Stimulated activated naive CD4-positive, alpha-beta T cell (primary cell): Measurements from ENCODE around the gene MYCBP.
"Not testable (repeated sequence)": the region's sequence is repeated elsewhere in the genome, so short reads cannot be mapped to it uniquely, and the experiment has no call there.

Experiments
- DNase-seq, 6 experiments: peaks; one replicate each; lab custom pipeline; 2025; lab: John Stamatoyannopoulos, UW

MYCBP gene

DNA sequence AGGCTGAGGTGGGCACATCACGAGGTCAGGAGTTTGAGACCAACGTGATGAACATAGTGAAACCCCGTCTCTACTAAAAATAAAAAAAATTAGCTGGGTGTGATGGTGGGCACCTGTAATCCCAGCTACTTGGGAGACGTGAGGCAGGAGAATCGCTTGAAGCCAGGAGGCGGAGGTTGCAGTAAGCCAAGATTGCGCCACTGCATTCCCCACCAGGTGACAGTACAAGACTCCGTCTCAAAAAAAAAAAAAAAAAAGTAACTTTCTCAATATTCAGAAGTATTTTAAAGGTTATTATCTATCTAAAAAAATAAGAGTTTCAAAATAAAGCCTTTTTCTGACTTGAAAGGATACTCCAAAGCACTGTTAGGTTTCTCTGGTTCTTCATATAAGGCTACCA is 5.9 kb downstream of the MYCBP start:
- no peak for DNase-seq

DNA sequence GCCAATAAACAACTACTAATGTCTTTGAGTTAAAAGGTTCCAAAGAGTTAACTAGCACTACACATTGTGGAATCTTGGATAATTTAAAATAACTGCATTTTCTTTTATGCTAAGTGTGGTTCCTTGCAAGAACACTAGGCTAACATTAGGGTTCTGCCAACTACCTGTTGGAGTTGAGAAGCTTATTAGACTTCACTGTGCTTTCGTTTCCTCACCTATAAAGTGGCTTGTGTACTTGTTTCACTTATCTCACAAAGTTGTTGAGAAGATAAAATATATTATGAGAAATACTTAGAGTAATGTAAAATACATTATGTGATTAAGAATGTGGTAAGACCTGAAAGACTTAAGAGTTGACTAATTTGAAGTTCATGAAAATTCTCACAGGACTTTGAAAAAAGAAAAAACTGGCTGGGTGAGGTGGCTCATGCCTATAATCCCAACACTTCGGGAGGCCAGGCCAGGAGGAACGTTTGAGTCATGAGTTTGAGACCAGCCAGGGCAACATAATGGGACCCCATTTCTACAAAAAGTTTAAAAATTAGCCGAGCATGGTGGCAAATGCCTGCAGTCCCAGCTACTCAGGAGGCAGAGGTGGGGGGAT is 7.9 kb downstream of the MYCBP start:
- DNase-seq = no peak

DNA sequence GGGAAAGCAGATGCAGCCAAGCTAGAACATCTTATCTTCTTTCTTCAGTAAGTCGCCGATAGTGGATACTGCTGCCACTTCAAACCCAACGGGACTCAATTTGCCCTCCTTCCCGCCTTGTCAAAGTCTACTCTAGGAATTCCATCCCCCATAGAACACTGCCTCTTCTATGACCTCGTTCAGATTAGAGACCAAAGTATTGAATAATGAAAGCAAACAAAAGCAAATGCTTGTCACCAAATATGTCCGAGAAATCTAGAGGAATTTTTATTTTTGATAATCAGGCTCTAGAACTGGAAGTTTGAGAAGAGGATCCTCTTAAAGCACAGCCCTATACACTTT is 12.7 kb downstream of the MYCBP start:
- DNase-seq = no peak

DNA sequence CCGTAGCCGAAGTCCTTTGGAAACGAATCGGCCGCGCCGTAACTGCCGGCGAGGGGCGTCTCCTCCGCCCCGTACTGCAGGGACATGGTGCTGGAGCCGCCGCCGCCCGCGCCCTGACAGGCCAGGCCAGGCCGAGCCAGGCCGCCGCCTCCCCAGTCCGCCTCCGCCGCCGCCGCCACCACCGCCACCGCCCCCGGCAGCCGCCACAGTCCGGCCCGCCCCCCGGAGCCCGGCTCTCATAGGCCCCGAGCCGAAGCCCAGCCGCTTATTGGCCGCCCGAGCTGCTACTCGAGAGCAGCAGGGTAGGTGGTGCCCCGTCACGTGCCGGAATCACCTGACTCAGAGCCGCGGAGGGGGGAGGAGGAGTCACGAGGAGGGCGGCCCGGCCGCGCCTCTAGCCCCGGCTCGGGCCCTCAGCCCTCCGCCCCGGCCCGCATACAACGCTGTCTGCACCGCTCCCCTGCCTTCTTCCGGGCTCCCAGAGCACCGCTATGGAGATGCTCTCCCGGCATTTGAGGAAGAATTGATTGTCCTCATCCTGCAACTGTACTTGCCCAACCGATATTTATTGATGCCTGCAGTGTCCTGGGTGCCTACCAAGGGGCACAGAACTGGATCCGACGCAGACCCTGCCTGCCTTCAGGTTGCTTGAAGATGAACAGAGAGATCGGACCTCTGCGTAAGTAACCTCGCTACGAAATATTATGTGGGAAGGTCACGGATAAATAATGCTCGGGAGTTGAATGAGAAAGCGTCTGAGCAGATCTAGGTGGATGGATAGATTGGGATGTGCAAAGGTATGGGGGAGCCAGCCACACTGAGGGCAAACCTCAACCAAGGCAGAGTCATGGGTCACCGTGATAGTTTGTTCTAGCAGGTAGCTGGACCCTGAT is 13.3 kb downstream of the MYCBP start, which contains the start of gene RRAGC:
Gene RRAGC (minus strand): TSS at position 212 of the 893 bp plus-strand sequence. CDS start 126 bp downstream, at position 86.
- DNase-seq = peak; percentile 93 to 98 (median 94)

DNA sequence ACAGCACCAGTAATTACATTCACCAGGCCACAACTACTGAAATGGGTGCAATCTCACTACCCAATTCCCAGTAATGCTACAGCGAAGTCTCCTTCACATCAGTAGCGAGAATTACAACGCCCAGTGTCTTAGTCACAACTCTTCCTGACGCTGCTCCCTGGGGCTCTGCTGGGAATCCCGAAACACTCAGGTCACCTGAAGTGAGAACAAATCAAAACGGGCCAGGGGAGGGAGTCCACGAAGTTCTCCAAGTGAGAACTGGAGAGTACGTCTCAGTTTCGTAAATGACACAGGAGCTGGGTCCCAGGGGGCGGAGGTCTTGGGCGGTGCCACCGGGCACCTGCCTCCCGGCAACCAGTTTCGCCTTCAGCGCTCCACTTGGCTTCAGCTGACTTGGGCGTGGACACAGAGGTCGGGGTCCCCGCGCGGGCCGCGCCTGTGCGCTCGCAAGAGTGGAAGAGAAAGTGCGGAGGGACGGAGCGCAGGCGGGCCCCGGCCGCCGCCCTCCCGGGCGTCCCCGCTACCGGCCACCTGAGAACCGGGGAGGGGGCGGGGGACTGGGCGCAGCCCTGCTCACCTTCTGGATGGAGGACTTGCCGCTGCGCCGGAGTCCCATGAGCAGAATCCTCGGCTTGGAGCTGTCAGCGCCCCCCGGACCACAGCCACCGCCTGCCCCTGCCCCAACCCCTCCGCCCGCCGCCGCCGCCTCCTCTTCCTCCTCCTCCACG is 14.2 kb downstream of the MYCBP start:
- peak in 3 of 6 experiments; percentile 24 to 47 (median 34) for DNase-seq

DNA sequence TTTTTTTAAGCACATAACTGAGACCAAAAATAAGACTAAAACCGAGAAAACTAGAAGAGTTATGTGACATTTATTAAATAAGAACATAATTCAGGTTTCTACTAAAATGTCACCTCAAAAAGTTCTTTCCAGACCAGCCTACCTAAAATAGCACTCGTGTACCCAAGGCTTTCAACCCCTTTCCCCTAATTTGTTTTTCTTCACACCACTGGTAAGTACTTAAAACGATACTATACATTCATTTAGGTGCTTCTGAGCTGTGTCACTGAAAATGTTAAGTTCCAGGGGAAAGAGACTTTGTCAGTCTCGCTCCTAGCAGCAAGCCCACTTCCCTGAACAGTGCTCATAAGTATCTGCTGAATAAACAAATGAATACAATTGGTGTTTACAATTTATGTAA is 20.4 kb downstream of the MYCBP start:
- no peak for DNase-seq

DNA sequence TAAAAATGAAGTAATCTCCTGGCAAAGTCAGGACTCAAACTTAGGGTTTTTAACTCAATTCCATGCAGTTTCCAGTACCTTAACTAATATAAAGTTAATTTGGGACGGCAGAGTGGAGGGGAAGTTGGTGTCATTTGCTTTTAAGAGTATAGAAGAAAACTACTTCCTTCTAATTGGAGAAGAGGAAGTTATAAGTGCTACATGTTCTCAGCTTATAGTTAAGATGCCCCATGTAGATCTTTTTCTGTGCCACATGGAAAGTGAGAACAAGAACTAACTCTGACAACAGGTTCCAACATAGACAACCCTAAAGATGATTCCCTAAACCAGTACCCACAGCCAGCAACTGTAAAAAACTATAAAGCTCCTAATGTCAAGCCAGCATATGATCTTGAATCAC is 25.1 kb downstream of the MYCBP start:
- DNase-seq = no peak

DNA sequence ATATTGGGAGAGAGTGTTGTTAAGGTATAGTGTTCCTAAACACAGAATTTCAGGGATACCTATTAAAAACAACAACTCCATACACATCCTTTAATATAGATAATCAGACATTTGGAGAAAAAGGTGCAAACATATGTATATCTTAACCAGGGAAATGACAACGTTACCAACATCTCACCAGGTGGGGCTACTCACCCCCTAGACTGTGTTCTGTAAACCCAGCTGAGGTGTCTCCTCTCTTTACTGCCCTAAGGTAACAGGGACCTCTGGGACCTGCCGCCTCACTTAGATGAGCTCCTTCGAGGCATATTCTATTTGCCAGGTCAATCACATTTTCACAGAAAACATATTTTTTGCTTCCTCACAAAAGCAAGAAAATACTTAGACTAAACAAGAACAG is 26.9 kb downstream of the MYCBP start:
- no peak for DNase-seq

DNA sequence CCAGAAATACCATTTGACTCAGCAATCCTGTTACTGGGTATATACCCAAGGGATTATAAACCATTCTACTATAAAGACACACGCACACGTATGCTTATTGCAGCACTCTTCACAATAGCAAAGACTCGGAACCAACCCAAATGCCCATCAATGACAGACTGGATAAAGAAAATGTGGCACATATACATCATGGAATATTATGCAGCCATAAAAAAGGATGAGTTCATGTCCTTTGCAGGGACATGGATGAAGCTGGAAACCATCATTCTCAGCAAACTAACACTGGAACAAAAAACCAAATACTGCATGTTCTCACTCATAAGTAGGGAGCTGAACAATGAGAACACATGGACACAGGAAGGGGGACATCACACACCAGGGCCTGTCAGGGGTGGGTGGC is 28.1 kb downstream of the MYCBP start:
- not testable (repeated sequence) for DNase-seq

DNA sequence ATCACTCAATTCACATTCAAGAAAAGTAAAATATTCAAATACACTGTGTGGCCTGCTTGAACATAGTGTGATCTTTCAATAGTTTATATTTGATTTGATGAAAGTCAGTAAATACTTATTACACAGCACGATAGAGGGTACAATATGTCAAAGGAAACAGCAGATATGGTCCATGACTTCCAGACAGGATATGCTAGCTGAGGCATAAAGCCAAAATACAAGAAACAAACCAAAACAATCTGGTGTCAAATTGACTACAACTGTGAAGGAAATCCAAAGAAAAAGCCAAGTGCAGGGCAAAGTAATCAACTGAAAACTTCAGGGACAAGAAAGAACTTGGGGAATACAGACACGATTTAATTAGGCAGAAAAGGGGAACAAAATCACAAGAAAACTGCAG is 32.9 kb downstream of the MYCBP start:
- DNase-seq = no peak

DNA sequence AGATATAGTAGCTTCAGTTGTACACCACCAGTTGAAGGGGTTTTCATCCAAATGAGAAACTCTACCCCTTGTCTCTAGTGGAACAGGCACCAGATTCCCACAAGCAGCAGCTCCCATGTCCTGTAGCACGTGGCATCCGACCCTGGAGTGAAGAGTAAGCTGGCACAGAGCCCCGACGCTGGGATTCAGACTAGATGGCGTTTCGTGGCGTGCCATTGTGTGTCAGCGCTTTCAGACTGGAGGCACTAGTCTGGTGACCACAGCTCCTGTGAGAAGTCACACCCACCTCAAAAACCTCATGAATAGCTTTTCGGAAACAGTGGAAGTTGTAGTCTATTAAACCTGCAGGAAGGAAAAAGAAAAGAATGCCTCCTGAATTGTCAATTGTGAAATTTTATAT is 33.8 kb downstream of the MYCBP start:
- no peak for DNase-seq

DNA sequence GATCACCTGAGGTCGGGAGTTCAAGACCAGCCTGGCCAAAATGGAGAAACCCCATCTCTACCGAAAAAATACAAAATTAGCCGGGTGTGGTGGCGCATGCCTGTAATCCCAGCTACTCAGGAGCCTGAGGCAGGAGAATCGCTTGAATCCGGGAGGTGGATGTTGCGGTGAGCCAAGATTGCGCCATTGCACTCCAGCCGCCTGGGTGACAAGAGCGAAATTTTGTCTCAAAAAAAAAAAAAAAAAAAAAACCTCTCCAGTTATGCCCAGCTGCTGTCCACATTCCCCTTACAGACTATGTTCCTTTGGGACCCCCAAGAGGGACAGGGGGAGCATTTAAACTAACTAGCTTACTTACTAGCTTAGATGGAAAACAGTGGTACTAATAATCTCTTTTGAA is 36.8 kb downstream of the MYCBP start:
- not testable (repeated sequence) for DNase-seq

DNA sequence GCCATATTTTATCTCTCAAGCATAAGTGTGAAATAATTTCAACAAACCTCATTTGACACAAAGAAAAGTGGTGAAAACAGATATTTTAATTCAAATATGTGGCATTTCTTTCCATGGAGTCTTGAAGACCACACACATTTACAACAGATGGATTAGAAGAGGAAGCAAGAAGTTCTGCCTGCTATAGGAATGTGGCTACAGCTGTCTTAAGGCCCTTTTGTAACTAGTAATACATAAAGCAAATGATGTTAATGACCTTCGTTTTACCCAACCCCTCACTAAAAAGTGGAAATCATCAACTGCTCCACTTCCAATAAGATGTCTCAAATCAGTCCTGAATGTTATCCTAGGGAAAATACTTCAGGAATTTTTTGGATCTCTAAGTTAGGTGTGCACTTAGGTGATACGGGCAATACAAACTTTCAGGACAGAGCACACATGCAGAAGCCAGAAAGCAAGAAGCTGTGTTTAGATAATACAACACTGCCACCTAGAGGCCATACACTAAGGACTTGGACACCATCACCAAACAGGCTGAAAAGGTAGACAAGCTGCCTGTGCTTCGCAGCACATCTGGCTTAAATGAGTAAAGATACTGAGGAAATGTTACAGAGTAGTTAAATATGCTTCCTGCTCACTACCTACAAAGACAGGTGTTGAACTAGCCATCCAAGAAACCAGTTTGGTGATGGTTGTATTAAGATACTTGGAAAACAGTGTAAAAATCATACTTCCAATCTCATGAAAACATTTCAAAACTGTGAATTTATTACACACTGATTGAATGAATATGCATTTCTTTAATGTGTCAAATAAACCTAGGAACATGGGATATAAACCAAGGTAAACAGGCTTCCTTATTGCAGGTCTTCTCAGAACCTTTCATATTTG is 38.0 kb downstream of the MYCBP start:
- DNase-seq = peak in 5 of 6 experiments; percentile 24 to 78 (median 60)

DNA sequence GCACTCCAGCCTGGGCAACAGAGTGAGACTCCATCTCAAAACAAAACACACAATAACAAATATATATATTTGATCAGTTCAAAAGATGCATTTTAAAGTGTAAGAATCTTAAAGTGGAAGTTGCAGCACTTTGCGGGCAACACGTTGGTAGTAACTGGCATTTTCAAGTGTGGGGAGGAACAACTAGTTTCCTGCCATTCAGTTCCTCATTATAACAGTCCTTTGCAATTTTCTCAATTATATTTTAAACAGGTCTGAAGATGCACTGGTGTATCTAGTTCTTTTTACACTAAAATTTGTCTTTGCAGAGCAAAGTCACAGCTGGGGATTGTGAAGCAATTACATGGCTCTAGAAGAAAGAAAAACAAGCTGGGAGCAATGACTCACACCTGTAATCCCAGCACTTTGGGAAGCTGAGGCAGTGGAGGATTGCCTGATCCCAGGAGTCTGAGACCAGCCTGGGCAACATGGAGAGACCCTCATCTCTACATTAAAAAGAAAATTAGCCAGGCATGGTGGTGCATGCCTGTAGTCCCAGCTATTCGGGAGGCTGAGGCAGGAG is 38.8 kb downstream of the MYCBP start:
- no peak for DNase-seq

DNA sequence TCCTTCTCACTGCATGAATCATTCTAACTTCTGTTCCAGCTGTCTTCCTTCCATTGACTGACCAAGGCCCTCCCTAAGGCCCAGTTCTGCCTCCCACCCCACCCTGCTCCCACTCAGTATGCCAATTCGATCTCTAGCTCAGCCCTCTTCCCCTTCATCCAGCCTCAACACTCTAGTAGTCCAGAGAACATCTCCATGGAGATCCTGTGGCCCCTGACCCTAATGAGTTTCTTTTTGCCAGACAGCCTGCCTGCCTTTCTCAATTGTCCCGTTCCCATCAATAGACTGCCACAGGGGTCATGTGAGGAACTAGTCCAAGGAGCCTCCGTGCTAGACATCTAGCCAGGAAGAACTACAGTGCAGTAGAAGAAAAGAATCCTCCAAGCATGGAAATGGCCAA is 40.0 kb downstream of the MYCBP start:
- no peak for DNase-seq

DNA sequence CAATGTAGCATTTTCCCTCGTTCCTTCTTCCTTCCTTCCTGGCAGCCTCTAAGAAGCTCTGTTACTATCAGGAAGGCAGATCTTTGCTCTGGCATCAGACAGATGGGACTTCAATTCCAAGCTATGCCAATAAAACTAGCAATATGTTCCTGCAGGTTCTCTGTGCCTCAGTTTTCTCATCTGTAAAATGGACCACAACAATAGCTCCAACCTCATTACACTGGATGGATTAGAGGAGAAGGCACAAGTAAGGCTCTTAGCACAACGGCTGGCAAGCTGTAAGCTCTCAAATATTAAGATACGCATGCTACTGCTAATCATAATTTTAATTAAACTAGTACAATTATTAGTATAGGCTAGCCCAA is 40.8 kb downstream of the MYCBP start:
- DNase-seq = no peak

DNA sequence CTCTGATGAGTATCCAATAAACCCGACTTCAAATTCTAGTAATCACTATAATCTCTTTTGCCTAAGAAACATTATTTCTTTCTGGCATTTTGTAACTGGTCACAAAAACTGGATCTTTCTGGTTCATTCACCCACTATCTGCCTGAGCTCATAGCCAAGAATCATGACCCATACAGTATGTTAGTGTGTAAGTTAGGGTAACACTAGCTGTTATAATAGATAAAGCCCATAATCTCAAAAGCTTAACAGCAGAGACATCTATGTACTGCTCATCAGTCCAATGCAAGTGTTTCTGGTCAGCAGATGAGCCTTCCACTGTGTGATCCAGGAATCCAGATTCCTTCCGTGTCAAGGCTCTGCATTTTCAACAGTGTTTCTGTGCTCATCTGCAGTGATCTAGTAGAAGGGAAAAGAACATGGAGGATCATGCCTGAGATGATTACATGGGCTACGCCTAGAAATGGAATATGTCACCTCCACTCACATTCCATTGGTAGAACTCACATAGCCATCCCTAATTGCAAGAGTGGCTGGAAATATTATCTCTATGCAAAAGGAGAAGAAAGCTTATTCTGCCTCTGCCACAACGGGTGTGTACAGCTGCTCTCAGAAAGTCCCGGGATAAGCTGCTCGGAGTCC is 41.3 kb downstream of the MYCBP start:
- DNase-seq = no peak

DNA sequence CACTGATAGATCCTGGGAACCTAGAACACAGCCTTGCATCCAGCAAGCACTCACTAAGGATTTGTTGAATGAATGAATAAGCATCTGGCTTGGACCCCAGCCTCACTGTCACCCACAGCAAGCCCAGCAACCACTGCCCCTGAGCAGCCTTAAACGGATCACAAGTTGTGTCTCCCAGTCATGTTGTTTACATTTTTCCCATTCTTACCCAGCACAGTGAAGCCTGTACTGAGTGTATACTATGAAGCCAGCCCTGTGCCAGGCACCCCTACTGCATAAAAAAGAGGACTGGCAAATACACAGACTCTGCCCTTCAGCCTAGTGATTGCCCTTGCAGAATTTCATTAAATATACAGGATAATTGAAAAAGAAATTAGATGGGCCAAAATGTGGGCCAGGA is 43.8 kb downstream of the MYCBP start:
- DNase-seq = no peak

DNA sequence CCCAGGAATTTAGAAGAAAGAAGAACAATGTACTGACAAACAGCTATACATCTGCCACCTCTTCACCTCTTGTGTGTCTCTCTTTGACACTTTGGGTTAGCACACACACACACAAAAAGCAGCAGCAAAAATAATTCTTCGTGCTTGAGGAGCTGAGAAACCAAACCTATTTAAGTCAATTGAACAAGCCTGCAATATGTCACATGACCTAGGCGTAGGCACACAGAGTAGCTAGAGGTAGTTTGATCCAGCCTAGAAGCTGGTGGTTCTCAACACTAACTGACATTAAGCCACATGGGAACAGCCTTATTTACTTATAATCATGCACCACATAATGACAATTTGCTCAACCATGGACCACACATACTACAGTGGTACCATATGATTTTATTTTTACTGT is 45.8 kb downstream of the MYCBP start:
- no peak for DNase-seq

DNA sequence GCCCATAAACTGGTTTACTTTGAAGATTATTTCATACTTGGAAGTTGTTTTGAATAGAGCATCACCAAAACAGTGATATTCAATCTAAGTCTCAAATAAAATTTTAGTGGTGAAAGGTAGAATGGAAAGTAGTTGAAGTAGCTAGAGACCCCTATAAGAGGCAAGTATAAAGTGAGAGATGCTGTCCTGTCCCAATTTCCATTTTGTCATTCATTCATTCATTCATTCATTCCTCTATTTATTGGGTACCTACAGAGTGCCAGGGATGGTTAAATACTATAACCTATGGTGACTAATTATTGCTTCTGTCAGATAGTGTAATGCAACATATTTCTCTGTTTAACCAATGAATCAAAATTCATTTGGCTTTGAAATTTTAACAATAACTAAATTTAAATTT is 46.3 kb downstream of the MYCBP start:
- no peak for DNase-seq

DNA sequence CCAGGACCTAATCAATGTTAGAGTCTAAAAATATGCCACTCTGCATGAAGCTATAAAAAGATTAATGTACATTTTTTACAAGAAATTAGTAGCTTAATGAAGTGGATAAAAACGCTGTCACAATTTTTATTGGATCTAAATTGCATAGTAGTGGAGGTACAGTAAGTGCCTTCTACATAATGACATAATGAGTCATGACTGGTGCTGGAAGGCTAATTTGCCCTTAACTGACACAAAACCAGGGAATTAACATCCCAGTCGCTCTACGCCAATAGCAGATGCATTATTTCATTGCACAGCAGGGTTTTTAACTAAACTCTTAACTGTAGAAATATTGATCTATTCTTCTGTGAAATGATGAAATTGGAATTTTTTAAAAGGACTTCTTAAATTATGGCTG is 46.9 kb downstream of the MYCBP start:
- DNase-seq = no peak
